ENCODE measurements around the gene FEN1.
A peak's percentile ranks its signal among the peaks of the same experiment; 100 is the strongest.

The FEN1 gene

DNA sequence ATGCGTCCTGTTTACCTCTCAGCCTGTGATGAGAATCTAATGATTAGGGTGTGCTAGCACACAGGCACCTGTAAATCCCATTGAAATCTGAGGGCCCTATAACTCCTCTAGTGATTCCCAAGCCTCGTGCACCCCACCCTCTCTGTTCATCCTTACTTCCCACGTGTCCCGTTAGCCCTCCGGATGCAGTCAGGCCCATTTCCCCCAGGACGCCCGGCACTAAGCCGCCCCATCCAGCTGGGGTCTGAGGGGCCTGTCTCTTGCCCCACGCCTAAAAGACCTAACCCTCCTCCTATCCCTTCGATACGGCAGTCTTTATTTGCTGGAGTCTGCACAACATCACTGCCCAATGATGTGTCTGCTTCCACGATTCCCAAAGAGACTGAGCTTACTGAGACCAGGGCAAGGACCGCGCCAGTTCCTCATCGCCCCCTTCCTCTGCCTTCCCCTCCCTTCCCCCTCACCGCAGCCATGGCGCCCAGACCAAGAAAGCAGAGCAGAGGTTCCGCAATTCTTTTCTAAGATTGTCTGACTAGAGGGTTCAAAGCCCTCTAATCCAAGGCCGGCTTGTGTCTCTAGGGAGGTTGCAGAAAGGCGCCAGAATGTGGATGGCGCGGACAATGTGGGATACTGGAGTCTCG lies 34.3 kb downstream of the FEN1 start:
- DNase-seq, result peak; percentile 79

DNA sequence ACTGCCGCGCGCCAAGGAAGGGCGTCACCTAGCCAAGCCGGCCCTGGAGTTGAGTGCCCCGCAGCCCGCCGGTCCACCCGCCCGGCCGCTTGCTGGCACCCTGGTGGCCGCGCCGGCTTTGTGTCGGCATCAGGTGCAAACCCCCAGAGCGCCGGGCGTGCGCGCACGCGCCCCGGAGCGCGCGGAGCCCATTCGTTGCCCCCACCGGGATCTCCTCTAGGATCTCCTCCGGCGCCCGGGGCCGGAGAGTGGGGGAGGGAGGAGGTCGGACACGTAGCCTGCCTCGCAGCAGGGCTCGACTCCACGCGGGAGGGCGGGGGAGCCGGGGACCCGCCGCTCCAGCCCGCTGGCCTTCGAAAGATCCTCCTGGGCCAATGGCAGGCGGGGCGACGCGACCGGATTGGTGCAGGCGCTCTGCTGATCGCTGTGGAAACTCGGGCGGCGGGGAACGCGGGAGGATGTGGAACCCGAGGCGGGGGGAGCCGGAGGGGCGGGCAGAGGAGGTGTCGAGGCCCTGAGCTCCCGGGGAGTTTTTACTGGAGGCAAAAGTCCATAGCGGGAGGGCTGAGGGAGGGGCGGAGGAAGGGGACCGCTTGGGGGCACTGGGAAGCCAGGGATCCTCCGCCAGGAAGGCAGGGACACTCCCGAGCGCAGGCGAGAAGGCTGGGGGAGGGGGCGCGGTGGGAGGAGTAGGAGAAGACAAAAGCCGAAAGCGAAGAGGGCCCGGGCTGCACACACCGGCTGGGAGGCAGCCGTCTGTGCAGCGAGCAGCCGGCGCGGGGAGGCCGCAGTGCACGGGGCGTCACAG lies 35.1 kb downstream of the FEN1 start, which contains the start of gene FADS2:
FADS2 (plus strand) TSS at position 730 of the 808 bp plus-strand sequence. CDS start 91 bp downstream, outside the sequence.
- DNase-seq, result peak; percentile 98

DNA sequence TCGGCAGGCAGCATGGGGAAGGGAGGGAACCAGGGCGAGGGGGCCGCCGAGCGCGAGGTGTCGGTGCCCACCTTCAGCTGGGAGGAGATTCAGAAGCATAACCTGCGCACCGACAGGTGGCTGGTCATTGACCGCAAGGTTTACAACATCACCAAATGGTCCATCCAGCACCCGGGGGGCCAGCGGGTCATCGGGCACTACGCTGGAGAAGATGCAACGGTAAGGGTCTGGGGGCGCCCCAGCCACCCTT lies 35.6 kb downstream of the FEN1 start:
- DNase-seq, result no peak

DNA sequence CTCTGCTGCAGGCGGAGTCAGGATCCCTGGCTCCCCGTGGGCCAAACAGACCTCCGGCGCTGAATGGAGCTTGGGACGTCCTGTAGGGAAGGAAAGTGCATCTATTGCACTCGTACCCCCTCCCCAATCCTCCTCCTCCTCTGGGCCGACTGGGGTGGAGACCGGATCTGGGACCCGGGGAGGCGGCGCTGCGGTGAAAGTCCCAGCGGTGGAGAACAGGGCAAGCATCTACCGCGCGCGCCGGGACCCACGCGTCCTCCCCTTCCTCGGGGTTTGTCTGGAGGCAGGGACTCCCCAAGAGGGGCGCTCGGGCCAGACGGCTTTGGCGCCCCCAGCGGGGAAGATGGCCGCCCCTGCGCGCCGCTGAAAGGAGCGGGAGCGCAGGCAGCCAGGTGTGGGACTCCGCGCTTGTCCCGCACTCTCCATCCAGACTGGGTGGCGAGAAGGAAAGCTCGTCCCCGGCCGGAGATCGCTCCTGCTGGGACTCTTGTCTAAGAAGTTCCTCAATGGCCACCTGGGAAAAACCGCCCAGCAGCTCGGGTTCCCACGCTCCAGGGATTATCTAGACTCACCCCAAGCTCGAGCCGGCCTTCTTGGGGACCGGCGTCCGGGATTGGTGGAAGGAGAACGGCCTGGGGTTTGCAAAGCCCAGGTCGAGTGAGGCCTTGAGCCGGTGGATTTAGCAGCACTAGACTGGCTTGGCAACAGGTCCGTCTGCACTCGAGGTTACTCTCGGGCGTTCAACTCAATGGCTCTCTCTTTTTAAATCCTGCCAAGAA lies 36.1 kb downstream of the FEN1 start:
- peak; percentile 72 for DNase-seq

DNA sequence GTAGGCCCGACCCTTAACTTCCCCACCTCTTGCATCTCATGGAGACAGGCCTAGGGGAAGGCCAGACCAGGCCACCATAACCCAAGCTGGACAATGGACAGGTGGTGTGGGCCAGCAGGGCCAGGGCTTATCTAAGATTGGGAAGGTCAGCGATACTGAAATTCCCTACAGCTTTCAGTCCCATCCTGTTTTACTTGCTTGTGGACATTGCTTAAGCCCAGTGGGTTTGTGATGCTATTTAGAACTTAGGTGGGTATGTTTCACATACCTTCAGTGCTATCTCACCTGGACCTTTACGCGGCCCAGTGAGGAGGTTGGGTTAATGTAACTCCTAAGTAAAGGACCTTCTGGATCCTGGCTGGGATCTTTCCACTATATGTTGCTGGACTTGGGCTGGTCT lies 37.1 kb downstream of the FEN1 start:
- DNase-seq, result no peak

DNA sequence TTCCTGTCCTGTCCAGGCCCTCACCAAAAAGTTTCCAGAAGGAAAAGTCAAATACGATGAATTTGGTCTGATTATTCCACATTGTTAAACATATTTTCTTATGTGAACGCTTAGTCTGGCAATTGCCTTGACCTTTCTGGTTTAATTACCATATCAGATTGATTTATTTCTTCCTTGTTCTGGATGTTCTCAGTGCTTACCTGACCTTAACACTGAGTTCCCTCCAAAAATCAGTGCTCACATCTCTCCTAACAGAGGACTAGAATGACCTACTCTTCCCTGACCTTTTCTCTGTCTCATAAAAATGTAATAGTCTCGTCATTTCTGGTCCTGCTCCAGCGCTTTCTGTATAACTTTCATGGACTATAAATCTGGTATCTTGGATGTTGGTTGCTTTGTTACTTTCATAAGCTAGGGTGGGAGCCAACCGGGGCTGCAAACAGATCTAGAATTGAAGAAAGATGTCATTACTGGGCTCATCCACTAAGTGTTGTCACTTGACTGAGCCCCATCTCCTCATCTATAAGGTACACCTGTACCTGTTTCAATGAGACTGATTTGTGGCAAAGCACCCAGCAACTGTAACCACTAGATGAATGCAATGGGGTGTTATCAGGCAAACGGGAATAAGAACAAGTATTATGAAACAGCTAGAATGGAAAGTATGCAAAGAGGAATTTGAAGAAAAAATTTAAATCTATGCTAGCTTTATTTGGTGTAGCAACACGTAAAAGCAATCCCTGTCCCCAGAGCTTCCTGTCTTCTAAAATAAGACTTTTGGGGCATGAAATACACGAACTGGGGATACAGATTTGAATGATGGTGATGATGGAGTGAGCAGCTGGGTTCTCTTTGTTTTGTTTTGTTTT lies 37.8 kb downstream of the FEN1 start:
- no peak for DNase-seq

DNA sequence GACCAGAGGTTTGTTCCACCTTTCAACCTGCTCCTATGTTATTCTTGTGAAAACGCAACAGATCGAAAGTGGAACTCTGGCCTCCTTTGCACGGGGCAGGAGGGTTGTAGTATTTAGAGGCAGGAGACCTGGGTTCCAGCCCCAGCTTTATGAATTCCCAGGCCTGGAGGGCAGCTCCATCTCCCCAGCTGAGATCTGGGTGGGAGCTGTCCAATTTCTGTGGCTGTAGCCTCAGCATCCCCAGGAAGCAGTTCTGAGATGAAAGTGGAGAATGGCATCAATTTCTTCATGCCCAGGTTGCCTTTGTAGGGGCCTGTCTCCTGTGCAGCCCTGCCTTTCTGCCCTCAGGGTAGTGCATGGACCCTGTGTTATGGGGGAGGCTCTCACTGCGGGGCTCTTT lies 39.5 kb downstream of the FEN1 start:
- DNase-seq, result no peak

DNA sequence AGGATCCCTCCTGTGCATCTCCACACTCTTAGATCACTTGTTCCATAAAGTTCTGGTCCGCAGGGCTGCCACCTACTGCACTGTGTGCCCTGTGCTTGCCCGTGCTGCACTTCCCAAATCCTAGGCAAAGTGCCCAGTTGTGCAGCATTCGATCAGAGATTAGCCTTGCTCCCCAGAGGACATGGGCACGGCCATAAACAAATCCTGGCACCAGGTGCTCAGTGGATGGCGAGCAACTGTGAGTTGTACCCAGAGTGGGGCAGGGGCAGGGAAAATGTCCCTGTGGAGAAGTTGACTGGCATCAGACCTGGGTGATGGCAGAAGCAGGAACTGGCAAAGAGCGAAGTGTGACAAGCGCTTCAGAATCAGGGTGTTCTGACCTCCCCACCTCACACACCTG lies 40.0 kb downstream of the FEN1 start:
- DNase-seq, result no peak

DNA sequence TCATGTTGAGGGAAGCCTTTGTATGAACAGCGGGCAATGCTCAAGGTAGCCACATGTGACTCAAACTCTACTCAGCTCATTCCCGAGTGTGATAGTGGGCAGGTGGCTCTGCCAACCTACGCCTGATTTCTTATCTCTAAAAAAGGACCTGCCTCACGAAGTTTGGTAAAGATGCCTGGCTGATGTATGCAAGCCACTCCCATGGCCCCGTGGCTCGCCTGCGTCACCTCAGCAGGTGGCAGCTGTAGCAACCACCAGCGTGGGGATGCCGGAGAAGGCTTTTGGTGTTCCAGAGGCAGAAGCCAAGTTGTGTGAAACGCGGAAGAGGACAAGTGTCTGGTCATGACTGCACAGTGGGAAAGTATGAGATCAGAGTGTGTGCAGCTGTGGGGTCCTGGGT lies 40.8 kb downstream of the FEN1 start:
- DNase-seq, result no peak

DNA sequence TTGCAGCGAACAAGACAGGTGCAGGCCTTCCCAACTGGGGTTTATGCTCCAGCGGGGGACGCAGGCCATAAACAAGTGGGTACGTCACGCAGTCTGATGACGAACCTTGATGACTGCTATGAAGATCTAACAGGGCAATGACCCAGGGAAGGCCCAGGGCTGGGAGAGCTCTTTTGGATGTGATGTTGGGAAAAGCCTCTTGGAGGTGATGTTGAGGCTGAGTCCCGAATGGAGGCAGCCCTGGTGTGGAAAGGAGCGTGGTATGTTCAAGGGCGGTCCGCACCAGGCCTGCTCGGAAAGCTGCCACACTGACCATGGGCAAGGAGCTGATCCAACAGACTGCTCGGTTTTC lies 41.2 kb downstream of the FEN1 start:
- DNase-seq, result no peak

DNA sequence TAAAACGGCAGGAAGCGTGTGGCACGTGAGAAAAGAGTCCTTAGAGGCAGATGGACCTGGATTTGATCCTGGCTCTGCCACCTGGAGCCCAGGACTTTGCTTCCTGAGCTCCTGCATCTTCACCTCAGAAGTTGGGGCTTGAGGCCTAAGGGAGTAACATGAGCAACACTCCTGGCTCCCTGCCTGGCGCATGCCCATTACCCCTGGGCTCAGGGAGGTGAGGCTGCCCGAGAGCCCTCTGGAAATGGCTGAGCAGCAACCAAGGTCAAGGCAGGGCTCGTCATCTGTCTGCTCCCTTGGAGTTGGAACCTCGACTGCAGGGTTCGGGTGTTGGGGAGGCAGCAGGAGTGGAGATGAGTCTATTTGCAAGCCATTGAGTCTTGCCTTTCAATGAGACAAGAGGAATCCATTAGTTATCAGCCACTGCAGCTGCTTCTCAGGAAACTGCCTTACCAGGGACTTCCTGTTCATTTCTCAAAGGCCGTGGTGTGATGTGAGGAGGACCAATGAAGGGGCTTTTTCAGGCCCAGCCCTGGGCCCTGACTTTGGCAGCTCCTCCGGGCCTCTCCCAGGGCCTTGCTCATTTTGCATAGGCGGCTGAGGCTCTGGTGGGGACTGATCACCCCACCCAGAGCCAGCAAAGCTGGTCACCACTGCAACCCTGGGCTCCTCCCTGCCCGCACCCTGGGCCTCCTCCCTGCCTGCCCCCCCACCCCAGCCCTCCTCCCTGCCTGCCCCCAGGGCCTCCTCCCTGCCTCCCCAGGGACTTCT lies 41.8 kb downstream of the FEN1 start:
- no peak for DNase-seq

DNA sequence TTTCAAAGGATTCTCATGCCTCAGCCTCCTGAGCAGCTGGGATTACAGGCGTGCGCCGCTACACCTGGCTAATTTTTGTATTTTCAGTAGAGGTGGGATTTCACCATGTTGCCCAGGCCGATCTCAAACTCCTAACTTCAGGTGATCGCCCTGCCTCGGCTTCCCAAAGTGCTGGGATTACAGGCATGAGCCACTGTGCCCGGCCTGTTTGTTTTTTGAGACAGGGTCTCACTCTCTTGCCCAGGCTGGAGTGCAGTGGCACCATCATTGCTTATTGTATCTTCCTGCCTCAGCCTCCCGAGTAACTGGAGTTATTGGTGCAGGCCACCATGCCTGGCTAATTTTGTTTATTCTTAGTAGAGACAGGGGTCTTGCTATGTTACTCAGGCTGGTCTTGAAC lies 43.5 kb downstream of the FEN1 start:
- DNase-seq, result no peak

DNA sequence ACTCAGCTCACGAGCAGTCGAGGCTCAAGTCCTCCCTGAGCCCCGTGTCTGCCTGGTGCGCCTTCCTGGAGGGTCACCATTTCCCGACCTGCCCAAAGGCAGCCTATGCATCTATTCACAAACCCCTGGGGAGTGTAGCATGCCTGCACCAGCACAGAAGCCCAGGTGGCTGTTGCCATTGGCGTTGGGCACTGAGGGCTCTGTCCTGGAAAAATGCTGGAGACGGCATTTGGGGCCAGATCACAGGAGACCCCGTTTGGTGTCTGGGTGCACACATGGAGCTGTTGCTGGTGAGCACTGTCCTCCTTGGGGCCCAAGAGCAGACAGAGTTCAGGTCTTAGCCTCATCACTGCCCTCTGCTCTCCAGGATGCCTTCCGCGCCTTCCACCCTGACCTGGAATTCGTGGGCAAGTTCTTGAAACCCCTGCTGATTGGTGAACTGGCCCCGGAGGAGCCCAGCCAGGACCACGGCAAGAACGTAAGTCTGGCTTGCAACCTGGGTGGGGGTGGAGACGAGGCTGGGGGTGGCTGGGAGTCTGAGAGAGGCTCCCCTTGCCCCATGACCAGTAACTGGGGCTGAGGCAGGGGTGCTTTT lies 44.8 kb downstream of the FEN1 start:
- no peak for DNase-seq

DNA sequence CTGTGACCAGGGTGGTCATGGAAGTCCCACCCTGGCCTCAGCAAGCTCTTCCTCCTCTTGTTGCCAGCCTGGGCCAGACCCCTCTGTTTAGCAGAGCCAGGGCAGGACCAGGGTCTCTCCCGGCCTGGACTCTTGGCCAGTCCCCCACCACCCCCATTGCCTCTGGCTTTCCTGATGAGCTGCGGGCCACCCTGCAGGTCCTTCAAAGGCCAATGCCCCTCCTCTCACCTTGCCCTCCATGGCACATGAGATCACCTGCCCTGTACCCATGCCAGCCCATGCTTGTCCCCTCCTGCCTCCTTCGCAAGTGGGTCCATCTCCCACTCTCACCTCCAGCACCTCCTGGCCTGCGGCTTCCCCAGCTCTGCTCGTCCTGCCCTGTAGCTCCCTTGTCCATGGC lies 45.8 kb downstream of the FEN1 start:
- DNase-seq, result no peak

DNA sequence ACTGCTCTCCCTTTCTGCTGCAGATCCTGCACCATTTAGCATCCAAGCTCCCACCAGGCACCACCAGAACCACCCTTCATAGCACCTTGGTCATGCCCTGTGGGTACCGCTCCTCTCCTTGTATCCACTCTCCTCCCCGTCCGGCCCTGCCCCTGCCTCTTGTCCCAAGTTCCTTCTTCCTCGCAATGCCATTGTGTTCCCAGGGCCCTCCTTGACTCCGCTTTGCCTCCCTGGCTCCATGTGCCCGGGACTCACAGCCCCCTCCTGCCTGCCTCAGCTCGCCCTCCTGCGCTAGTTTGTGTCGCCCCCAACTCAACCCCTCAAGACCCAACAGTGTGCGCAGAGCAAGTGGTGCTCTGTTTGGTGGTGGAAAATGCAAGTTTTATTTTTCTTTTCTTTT lies 46.2 kb downstream of the FEN1 start:
- no peak for DNase-seq

DNA sequence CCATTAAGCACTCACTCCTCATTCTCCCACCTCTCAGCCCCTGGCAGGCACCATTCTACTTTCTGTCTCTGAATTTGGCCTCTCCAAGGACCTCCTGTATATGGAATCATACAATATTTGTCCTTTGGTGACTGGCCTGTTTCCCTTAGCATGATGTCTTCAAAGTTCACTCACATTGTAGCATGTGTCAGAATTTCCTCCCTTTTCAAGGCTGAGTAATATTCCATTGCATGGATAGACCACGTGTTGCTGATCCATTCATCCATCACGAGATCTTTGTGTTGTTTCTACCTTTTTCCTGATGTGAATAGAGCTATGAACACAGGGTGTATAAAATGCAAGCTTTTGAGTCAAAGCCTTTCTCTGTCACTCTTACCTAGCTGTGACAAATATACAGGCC lies 47.0 kb downstream of the FEN1 start:
- DNase-seq, result no peak

DNA sequence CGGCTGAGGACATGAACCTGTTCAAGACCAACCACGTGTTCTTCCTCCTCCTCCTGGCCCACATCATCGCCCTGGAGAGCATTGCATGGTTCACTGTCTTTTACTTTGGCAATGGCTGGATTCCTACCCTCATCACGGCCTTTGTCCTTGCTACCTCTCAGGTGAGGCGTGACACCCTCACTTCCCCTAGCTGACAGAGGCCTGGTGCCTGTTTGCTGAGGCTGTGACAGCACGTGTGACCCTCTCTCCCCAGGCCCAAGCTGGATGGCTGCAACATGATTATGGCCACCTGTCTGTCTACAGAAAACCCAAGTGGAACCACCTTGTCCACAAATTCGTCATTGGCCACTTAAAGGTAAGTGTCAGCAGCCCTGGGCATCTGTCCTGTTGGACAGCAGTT lies 47.7 kb downstream of the FEN1 start:
- no peak for DNase-seq

DNA sequence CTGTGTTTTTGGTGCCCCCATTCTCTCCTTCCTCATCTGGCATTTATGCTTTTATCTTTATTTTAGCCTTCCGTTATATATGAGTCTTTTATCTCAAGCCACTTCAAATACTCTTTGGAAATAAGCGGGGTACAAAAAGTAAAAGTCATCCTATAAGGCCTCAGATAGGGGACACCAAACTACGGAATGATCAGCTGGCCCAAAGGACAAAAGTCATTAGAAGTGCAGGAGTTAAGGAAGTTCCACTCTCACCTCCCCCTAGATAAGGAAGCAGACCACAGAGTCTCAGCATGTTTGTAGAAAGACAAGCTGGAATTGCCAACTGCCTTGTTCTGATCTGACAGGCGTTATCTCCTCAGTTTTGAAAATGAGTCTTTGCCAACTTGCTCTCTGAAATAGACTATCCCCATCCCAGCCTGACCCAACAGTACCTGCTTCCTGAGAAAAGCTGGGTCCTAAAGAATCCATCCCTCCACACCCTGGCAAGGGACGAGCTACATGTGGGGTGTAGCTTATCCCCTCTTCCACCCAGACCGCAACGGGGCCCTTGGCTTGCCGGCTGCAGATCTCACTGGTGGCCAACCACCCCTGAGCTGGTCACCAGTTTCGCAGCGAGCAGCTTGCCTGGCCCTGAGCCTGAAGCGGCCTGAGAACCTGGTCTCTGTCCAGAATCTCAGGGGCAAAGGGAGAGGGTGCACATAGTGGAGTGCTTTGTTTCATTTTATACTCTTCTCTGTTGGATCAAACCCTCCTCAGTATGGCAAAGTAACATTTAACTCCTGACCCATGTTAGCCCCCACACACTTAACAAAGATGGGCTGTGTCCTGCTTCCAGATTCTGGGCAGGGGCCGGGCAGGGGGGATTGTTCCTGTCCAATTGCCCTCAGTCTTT lies 49.2 kb downstream of the FEN1 start:
- DNase-seq, result no peak

DNA sequence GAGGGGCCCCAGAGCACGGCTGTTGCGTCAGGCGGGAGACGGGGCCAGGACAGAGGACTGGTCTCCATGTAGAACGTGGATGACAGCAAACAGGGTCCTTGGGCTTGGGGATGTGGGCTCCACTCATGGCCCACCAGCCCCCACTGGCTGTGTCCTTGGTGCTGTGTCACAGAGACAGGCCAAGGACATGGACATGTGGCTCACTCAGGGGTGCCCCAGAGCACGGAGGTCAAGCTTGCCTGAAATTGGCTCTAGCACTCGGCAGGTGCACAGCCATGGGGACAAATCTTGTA lies 49.8 kb downstream of the FEN1 start:
- no peak for DNase-seq

DNA sequence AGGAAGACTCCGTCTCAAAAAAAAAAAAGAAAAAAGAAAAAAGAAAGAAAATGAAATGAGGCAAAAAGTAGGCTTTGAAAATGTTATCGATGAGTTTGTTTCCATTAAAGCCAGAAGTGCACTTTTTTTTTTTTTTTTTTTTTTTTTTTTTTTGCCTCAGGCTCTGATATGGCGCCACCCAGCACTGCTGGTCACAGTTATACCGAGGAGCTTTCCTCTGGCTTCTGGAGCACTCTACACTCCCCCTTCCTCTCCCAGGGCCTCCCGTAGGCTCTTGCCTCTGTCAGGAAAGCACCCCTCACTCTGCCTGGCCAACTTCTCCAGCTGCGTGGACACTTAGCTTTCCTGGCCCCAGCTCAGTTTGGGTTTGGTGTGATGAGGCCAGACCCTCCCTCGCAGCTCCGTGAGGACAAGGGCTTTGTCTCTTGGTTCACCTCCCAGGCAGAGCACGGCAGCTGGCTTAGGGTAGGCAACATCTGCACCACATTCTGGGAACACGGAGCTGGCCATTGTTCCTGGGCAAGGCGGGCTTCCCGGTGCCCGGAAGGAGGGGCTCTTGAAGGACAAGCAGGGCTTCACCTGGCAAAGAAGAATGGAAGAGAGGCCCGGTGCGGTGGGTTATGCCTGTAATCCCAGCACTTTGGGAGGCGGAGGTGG lies 52.3 kb downstream of the FEN1 start:
- DNase-seq, result no peak

Data from NCI-H82 (cell line).